GM18526 (cell line): ENCODE results near the gene CBX8.

Experiments used
- POLR2A ChIP-seq: IDR thresholded peaks from 3 replicates; pipeline ENCODE4 v1.6.1; 2011; ENCODE audit not compliant: insufficient read length; ENCODE audit errors: extremely low read depth

The CBX8 gene

DNA sequence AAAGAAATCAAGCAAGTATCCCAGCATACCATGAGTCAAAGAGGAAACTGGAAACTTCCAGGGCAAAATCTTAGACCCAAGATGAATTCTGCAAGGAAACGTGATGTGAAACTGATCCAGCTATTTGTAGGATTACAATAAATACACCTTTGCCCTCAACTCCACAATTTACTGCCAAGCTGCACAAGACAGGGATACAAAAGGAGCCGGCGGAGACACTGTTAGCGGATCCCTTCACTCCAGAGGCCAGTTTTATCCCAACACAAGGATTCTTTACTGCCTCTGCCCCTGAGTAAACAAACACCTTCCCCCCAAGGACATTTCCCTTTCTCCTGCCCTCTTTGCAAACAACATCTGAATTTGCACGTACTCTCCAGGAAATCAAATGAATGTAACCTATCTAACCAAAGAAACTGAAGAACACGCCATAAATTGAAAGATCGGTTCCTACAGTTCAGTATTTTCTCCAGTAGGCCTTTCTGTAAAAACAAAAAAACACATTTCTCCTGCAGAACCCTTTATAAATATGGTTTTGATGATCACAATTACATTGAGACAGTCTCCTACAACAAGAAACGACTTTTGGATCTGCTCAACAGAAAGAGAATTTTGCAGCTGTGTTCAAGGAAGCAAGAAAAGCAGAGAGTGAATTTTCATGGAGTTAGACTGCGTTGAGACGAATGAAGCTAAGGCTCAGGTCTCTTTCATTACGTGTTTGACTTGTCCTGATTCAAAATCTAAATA is 20.3 kb downstream of the CBX8 start:
- TF ChIP-seq POLR2A: no peak

DNA sequence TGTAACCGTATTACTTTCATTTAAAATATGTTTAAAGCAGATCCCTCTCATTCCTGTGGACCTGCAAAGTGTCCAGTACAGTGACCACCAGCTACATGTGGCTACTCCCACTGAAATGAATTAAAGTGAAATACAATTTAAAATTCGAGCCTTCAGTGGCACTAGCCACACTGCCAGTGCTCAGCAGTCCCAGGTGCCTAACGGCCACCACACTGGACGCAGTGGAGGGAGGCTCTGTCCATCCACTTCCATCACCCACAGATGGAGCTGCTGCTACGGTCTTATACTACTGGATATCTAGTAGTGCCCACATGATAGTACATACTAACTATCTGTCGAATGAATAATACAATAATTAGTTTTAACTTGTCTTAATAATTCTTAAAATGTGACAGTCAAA is 21.2 kb downstream of the CBX8 start:
- TF ChIP-seq POLR2A: no peak

DNA sequence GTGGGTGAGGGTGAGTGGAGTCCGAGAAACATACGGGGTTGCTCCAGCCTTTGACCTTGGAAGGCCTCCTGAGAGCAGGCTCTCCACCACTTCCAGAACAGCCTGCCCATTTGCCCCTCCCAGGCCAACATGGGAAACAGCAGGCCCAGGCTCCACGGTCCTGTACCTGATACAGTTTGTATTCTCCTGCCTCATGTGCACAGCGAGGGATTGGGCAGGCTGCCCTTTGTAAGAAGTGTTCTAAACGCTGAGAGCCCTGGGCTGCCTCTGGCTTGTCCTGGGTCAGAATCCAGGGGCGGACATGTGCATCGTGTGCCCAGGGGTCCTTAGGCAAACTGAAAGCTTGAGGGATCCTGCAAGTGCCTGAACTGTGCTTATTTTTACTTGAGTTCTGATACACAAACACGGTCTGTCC is 22.3 kb downstream of the CBX8 start:
- TF ChIP-seq POLR2A: no peak

DNA sequence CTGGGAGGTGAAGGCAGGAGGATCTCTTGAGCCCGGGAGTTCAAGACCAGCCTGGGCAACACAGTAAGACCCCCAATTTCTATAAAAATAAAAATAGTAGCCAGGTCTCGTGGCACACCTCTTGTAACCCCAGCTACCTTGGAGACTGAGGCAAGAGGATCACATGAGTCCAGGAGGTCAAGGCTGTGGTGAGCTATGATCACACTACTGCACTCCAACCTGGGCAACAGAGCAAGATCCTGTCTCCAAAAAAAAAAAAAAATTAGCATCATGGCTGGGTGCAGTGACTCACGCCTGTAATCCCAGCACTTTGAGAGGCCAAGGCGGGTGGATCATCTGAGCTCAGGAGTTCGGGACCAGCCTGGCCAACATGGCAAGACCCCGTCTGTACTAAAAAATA is 25.6 kb downstream of the CBX8 start:
- no peak for TF ChIP-seq POLR2A

DNA sequence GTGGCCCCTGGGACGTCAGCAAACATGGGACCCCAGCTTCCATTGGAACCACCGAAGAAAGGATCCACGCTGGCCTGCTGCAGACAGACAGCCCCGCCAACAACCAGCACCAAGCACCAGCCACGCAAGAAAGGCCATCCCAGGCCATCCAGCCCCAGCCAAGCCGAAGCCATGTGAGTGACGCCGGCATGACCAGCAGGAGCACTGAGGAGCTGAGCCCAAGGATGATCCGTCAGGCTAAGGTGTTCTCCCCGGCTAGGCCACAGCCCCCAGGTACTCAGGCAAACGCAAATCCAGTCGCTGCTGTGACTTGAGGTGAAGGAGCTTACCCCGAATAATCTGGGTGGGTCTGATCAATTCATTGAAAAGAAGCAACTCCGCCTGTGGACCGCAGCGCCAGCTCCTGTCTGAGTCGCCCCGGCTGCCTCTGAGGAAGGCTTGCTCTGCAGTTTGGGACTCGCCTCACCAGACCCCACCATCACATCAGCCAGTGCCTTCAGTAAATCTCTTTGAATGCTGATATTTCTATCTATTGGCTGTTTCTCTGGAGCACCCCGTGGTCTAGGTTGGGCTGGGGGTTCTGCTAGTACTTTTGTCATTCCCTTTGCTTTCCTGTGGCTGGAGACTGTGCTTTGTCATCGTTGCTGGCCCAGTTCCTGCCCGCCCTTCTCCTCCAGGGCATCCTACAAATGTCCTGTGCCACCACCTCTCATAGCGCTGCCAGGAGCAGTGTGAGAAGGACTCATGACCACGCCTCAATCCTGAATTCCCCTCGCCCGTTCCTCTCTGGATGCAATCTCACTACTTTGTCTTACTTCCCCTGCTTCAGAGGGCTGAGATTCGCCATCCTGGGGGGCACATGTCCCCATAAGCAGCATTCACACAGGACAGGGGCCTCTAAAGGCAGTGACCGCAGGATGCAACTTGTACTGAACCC is 27.0 kb downstream of the CBX8 start:
- TF ChIP-seq POLR2A: no peak

DNA sequence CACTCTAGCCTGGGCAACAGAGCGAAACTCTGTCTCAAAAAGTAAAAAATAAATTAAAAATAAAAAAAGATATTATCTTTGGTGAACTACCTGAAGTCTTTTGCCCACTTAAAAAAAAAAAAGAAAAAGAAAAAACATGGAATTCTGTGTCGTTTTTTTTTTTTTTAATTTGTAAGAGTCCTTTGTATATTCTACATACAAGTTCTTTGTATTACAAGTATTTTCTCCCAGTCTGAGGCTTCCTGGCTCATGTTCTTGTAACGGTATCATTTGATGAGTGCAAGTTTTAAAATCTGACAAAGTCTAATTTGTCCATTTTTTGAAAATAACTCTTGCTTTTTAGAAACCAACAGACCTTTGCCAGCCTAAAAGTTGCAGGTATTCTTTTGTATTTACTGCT is 31.2 kb downstream of the CBX8 start:
- no peak for TF ChIP-seq POLR2A

DNA sequence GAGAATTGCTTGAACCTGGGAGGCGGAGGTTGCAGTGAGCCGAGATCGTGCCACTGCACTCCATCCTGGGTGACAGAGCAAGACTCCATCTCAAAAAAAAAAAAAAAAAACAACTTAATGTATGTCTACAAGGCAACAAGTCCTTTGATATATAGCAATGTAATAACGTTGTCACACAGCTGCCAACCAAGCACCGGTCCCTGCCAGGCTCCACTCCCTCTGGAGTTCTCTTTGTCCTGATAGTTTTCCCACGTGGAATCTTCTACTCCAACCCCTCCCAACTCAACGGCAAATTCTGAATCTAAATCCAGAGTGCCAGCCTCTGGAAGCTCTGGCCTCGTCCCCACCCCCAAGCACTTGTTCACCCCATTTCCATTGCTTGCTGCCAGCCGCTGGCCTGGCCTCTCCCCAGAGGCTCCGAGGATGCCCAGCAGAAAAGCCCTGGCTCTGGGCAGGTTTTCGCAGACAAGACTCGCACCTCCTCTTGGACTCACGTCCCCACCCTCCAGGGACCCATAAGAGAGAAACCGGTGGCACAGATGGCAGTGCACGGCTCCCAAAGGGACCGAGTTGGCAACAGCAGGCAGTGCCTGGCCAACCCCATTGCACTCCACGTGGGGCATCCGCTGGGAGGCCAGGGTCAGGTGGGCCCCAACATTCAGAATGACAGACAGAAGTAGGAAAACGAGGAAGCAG is 34.8 kb downstream of the CBX8 start:
- no peak for TF ChIP-seq POLR2A

DNA sequence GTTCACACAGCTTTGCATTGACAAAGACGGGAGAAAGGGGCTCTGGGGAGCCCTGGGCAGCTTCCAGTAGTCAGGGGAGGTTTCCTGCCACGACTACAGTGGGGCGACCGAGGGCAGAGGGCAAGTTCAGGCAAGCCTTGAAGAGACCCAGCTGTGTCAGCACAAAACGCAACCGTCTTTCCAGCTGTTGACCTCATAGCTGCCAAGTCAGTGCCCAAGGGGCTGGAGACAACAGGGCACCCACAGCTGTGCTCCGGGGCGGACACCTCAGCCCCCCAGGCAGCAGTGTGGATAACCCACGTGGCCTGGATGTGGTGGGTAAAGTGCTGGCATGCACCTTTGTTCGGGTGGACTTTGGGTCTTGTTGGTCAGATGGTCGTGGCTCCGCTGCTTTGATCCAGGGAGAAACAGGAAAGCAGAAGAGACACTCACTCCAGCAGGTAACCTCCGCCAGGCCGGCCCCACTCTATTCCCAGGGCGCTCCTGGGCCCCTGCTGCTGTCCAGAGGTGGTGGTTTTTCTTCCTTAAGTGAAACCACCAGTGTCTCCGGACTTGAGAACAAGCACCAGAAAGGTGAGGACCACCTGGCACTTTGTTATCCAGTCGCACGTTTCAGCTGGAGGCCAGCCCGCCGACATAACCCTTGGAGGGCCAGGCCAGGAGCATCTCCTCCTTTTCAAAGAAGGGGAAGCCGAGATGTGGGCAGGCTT is 36.5 kb downstream of the CBX8 start:
- no peak for TF ChIP-seq POLR2A

DNA sequence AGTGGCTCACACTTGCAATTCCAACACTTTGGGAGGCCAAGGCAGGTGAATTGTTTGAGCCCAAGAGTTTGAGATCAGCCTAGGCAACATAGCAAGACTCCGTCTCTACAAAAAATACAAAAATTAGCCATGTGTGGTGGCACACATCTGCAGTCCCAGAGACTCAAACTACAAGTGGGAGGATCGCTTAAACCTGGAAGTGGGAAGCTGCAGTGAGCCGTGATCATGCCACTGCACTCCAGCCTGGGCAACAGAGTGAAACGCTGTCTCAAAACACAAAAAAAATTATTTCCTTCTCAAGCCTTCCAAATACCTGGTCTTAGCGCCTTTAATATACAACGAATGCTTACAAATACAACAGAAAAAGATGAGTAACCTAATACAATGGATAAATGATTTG is 38.6 kb downstream of the CBX8 start:
- TF ChIP-seq POLR2A: no peak

DNA sequence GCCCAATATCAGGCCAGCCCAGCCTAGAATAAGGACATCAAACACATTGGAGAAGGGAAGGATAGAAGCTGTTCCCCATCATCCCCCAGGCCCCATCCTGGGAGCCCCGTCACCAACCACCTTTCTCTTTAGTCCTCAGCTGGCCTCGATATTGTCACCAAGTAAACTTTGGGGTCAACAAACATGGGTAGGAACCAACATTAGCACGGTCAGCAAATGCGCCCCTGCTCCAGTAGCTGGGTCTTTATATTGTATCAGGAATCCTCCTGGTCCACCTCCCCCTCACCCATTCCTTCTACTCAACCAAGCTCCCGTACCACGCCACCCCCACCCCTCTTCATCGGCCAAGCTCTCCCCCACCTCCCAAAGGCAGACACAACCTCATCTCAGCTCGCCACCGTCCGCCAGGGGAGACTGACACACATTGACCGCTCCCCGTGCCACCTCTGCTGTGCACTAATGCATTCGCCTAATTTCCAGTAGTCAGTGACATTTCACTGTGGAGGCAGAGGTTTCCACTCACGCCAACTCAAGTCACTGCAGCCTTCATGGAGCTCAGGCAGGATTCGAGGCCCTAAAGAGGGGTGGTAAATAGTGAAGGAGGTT is 39.6 kb downstream of the CBX8 start:
- no peak for TF ChIP-seq POLR2A

DNA sequence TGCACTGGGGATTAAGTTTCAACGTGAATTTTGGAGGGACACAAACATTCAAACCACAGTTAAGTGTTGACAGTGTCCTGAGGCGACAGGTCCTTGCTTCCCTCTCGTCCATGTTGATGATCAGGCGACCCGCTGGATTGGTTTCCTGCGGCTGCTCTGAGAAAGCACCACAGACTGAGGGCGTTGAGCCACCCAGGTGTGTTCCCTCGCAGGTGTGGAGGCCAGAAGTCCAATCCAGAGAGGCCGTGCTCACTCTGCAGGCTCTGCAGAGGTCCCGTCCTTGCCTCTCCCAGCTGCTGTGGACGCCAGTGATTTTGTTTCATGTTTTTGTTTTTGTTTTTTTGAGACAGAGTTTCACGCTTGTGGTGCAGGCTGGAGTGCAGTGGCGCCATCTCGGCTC is 41.3 kb downstream of the CBX8 start:
- TF ChIP-seq POLR2A: no peak

DNA sequence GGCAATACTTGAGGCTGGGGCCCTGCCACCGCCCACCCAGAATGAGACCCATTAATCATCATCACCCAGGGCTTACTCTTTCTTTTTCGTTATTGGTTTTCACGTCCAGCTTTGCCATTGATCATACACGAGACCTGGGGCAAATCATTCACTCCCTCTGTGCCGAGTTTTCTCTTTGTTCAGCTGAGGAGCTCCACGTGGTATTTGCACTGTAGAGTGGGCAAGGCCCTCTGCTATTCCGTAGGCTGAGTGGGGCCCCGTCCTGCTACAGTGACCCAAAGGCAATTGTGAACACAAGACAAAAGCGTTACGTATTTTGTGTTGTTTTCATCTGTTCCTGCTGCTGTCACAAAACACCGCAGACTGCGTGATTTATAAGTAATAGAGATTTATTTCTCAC is 42.5 kb downstream of the CBX8 start:
- no peak for TF ChIP-seq POLR2A

DNA sequence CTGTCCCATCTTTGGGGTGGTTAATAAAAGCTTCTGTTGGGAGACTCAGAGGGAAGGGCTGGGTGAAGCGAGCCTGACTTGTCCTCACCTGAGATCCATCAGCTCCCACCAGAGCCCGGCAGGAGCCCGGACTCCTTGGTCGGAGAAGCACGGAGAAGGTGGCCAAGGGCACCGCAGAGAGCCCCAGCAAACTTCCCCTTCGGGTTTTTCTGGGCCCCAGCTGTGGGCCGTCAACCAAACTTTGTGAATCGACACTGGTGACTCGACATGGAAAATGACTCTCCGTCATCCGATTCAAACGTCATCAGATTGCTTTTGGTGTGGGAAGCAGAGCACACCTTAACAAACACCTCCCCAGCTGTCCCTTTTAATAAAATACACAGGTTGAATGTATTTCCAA is 44.7 kb downstream of the CBX8 start:
- TF ChIP-seq POLR2A: no peak

DNA sequence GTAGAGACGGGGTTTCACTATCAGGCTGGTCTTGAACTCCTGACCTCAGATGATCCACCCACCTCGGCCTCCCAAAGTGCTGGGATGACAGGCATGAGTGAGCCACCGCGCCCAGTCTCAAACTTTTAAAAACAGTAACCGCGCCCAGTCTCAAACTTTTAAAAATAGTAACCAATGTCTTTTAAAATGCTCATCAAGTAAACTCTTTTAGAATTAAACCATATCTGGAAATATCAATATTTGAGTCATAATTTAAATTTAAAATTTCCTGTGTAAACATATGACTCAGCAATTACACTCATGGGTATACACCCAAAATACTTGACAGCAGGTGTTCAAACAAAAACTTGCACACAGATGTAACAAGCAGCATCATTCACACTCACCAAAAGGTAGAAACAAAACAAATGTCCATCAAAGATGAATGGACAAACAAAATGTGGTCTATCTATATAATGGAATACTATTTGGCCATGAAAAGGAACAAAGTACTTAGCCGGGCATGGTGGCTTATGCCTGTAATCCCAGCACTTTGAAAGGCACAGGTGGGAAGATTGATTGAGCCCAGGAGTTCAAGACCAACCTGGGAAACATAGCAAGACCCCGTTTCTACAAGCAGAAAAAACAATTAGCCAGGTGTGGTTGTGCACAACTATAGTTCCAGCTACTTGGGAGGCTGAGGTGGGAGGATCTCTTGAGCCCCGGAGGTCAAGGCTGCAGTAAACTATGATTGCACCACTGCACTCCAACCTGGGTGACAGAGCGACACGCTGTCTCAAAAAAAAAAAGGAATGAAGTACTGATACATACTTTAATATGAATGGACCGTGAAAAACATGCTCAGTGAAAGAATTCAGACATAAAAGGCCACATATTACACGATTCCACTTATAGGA is 46.0 kb downstream of the CBX8 start:
- no peak for TF ChIP-seq POLR2A

DNA sequence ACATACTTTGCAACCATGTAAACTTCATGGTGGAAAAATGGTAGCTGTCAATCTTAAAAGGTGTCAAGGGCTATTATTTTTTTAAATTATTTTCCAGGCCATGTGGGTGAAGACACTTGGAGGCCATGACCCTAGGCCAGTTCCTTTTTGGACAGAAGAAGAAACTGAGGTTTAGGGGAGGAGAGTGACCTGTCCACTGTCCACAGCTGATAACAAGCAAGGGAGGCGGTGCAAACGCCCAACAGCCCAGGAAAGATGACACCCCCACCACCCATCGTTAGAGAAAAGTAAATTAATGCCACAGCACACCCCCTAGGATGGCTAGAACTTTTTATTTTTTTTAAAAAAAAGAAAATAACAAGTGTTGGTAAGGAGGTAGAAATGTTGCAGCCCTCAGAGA is 46.9 kb downstream of the CBX8 start:
- no peak for TF ChIP-seq POLR2A
